ENCODE measurements around the gene CTIF. TPM values are rescaled to one million over a fixed set of nuclear protein-coding genes. Genes with fewer than 3 reads are reported as not detected.

Gene CTIF
- total RNA-seq, 1 donor from 2014 or later: 48.5 TPM

DNA sequence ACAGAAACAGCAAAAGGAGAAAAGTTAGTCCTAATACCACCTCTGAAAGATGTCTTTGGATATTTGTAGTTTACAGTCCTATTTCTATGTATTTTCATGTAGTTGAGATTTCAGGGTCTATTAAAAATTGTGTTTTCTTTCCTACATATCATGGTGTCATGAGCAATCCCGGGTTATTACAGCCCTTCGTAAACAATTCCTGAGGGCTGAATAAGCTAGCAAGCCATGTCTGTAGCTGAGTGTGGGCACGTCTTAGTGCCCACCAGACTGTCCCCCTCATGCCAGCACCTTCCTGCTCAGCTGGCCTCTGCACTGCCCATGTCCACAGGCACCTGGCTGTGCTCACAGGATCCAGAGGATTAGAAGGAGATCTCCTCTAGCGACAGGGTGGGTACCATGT lies 60.6 kb downstream of the CTIF start:
- Mint-ChIP-seq H3K4me3 (no peak overlapping the region), H3K36me3 (peaks cover 6% of the 10 kb centered on the region), H3K9me3 (no peaks in the 10 kb centered on the region), H3K27me3 (no peaks in the 10 kb centered on the region), H3K4me1 (ENCODE audit: unreplicated experiment) (peaks cover 28% of the 10 kb centered on the region), H3K27ac (no peak overlapping the region)
- no peak for DNase-seq (ENCODE audit: extremely low spot score, unreplicated experiment)
- TF ChIP-seq CTCF (conservative IDR thresholded peaks at IDR 0.05): no peak

DNA sequence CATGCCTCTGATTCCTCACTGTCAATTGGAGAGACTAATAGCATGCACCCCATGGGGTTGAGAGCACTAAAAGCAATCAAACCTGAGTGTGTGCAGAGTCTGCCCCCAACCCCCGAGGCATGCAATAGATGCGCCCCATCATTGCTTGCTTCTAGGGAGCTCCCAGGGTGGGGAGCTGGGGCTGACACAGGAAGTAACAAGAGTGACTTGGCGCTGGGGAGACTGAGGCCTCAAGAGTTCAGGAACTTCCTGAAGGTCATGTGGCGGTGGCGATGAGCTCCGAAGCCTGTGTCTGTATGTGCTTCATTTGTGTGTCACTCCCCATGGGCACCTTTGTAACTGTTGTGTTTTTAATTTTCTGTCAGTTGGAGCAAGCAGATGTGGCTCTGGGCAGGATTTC lies 61.2 kb downstream of the CTIF start:
- Mint-ChIP-seq H3K36me3 (peaks cover 6% of the 10 kb centered on the region), H3K27me3 (no peaks in the 10 kb centered on the region), H3K4me3 (no peak overlapping the region), H3K9me3 (no peaks in the 10 kb centered on the region), H3K4me1 (ENCODE audit: unreplicated experiment) (peaks cover 24% of the 10 kb centered on the region), H3K27ac (no peak overlapping the region)
- no peak for DNase-seq (ENCODE audit: extremely low spot score, unreplicated experiment)
- no peak for TF ChIP-seq CTCF (conservative IDR thresholded peaks at IDR 0.05)

- DNase-seq (ENCODE audit: extremely low spot score, unreplicated experiment): no peak
- no peak overlapping the region for H3K4me3 Mint-ChIP-seq
- TF ChIP-seq CTCF (conservative IDR thresholded peaks at IDR 0.05): no peak
- peak overlapping the region; percentile 1 for H3K27ac Mint-ChIP-seq
- no peaks in the 10 kb centered on the region for H3K9me3 Mint-ChIP-seq
- H3K36me3 Mint-ChIP-seq: peaks cover 6% of the 10 kb centered on the region
- no peaks in the 10 kb centered on the region for H3K27me3 Mint-ChIP-seq
- peaks cover 28% of the 10 kb centered on the region for H3K4me1 Mint-ChIP-seq (ENCODE audit: unreplicated experiment)
Measured at GRCh38 chr18:48600456-48601090, 61.7 kb downstream of the CTIF start.

DNA sequence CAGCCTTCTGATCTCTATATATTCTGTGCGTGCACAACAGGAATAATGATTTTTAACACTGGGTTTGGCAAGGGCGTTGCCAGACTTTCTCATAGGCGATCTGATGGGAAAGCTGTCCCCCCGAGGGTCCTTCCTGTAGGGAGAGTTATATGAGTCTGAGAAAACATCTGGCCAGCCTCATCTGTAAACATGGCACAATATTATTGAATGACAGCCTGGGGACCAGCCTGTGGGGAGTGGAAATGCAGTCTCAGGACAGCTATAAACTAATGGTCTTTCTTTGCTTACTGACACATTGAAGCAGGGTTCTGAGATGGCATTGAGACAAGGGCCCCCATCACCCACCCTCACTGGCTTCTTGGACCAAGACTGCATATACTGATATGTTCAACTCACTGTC lies 62.5 kb downstream of the CTIF start:
- Mint-ChIP-seq H3K4me3 (no peak overlapping the region), H3K36me3 (no peaks in the 10 kb centered on the region), H3K27ac (peak overlapping the region; percentile 1), H3K9me3 (no peaks in the 10 kb centered on the region), H3K4me1 (ENCODE audit: unreplicated experiment) (peaks cover 30% of the 10 kb centered on the region), H3K27me3 (no peaks in the 10 kb centered on the region)
- TF ChIP-seq CTCF (conservative IDR thresholded peaks at IDR 0.05): no peak
- DNase-seq (ENCODE audit: extremely low spot score, unreplicated experiment): no peak

GRCh38 chr18:48602759-48603390 lies 64.0 kb downstream of the CTIF start:
- H3K9me3 Mint-ChIP-seq: no peaks in the 10 kb centered on the region
- H3K27ac Mint-ChIP-seq: no peak overlapping the region
- H3K4me3 Mint-ChIP-seq: no peak overlapping the region
- no peaks in the 10 kb centered on the region for H3K27me3 Mint-ChIP-seq
- no peak for DNase-seq (ENCODE audit: extremely low spot score, unreplicated experiment)
- H3K36me3 Mint-ChIP-seq: no peaks in the 10 kb centered on the region
- no peak for TF ChIP-seq CTCF (conservative IDR thresholded peaks at IDR 0.05)
- H3K4me1 Mint-ChIP-seq (ENCODE audit: unreplicated experiment): peaks cover 33% of the 10 kb centered on the region
